Measurements from ENCODE around the gene SRMS.

Gene SRMS

DNA sequence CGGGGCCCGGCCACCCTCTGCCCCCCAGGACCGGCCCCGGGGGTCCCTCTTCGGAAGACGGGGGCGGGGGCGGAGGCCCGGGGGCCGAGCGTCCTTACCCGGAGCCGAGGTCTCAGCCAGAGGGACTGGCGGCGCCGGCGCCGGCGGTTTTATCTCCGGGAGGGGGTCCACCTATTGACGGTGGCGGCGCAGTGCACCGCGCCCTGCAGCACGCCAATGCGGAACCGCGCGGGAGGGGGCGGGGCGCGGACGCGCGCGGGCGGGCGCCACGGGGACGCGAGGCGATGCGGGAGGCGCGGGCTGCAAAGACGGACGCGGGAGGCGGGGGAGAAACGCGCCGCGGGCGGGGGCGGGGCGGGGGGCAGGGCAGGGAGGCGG, 48.6 kb downstream of the SRMS start, which contains the start of gene EEF1A2:
EEF1A2 (minus strand) TSS at position 124 of the 378 bp plus-strand sequence. CDS start 1,320 bp downstream, outside the sequence.
- DNase-seq = peak; percentile 39

DNA sequence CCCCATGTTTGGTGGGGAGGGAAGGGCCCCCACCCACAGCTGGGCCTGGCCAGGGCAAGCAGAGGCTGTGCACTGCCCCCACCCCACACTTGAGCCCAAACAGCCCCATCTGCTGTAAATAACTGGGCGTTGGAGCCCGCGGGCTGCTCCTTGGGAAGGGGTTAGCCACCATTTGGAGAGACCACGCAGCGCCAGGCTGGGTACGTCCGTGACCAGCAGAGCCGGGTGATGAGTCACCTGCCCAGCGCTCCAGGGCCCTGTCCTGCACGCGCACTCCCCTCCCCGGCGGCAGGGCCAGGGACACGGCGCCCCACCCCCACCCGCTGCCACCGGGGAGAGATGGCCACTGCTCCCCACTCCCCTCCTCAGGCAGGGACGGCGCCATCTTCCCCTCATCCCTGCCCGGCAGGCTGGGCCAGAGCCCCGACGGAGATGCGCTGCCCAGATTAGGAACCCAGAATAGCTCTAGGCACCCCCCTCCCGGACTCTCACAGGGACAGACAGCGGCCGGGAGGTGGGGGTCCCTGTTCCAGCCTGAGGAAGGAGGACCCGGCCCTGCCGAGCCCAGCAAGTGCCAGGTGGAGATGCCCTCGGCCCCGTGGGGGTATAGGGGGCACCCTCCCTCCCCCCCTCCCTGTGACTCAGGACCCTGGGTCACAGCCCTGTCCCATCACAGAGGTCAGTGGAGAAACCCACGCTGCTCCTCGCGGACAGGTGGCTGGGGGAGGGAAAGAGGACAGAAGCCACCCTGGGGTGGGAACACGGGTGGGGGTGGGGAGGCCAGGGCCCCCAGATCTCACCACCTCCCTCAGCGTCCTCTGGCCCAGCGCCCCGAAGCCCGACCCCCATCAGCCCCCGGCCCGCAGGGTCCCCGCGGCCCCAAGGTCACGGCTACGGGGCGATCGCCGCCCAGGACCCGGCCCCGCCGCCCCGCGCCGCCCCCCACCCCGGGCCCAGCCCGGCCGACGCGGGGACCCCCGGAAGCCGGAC, 49.3 kb downstream of the SRMS start:
- peak; percentile 59 for DNase-seq

DNA sequence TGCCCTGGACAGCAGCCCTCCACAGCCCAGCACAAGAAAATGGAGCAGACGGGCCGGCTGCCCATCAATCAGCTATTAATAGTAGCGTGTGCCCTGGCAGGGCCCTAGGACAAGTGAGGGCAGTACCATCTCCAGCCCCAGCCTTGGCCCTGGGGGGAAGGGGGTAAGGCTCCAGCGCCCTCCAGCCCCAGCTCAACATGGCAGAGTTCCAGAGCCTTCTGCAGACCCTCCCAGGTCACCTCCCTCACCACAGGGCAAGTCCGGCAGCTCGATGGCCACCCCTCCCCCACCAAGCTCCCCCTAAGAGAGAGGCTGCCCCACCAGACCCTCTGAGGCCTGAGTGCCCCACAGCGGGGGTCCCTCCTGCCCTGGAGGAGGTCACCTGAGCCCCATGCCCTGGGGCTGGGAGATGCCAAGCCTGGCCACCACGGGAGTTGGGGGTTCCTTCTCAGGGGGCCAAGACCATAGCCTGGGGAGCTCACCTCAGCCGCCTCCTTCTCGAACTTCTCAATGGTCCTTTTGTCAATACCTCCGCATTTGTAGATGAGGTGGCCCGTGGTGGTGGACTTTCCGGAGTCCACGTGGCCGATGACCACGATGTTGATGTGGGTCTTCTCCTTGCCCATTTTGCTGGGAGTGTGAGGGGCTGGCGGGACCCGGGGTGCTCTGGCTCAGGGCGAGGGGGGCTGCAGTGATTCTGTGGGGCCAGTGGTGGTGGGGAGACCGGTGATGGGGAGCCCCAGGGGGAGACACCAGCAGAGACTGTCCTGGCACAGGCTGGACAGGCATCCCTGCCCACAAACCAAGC, 50.2 kb downstream of the SRMS start:
- no peak for DNase-seq

DNA sequence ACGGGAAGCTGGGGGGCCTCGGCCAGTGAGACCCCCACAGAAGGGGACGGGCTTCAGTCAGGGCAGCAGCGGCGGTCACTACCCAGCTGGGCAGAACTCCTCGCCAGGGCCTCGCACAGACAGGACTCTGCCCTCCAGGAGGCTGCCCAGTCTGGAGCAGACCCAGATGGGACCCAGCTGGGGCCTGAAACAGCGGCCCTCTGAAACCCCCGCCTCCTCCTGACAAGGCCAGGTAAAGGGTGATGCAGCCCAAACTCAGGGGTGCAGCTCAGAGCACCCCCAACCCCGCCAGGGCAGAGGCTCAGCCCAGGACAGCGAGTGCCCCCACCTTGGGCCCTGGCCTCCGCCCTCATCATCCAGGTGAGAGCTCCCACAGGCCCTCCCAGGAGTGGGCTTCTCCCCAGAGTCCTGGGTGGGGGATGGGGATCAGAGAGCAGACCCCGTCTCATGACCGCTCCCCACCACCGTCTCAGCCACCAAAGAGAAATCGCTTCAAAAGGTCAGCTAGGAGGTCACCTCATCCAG, 50.9 kb downstream of the SRMS start:
- no peak for DNase-seq

DNA sequence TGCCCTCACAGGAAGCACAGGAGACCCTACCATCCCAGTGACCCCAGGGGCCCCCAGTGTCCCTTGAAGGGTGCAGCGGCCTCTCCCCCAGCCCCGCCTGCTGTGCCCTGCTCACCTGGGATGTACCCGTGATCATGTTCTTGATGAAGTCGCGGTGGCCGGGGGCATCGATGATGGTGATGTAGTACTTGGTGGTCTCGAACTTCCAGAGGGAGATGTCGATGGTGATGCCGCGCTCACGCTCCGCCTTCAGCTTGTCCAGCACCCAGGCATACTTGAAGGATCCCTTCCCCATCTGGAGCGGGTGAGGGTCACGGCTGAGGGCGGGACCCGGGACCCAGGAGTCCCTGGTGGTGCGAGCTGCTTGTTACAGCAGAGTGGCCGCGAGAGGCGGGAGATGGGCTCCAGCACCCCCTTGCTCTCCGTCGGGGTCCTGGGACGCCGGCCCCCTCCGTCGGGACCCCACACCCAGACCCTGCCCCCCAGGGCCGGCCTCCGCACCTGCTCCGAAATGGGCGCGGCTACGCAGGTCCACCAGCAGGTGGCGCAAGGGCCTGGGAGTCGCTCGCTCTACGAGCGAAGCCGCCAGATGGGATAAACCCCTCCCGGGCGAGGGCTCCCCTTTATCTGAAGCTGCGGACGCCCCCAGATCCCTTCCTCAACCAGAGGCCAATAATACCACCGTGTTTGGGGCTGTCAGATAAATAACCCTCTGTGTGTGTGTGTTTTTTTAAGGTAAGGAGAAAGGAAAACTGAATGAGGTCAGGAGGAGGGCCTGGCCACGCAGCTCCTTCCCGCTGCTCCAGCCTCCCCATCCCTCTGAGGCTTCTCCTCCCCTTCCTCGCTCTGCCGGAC, 51.6 kb downstream of the SRMS start:
- peak; percentile 72 for DNase-seq

DNA sequence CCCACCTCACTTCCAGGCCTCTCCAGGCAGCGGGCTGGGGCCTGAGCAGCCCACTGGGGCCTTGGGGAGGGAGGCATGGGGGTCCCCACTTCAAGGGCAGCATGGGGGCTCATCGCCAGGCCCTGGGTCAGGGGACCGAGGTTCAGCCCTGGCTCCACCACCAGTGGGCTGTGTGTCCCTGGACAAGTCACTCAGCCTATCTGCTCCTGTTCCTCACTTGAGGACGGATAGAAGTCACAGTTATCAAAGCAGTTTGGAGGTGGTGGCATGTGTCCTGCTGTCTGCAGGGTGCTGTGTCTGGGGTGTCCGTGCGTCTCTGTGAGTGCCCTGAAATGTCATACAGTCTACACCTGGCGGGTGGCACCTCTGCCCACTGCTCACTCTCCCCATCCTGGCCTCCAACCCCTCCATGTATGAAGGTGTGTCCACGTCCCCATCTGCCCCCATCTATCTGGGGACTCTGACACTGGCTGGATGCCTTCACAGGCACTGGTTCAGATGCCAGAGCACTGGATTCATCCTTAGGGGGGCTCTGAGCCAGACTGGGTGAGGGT, 52.3 kb downstream of the SRMS start:
- no peak for DNase-seq

DNA sequence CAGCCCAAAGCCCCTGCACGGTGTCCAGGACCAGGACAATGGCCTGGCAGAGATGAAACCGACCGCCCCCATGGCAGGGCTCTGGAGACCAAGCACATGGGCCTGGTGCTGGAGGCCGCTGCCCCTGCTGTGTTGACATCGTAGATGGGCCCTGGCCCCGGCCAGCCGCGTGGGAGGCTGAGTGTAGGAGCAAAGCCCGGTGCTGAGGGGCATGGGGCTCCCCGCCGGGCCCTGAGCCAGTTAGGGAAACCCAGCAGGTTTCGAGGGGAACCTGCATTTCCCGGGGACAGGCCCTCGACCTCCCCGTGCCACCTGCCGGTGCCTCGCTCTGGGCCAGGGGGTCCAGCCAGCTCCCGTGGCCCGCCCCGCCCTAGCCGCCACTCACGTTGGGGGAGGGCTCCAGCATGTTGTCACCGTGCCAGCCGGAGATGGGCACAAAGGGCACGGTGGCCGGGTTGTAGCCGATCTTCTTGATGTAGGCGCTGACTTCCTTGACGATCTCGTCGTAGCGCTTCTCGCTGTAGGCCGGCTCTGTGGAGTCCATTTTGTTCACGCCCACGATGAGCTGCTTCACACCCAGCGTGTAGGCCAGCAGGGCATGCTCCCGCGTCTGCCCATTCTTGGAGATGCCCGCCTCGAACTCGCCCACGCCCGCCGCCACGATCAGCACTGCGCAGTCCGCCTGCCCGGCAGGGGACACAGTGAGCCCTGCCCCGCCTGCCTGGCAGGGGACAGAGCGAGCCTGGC, 53.0 kb downstream of the SRMS start:
- DNase-seq = no peak

DNA sequence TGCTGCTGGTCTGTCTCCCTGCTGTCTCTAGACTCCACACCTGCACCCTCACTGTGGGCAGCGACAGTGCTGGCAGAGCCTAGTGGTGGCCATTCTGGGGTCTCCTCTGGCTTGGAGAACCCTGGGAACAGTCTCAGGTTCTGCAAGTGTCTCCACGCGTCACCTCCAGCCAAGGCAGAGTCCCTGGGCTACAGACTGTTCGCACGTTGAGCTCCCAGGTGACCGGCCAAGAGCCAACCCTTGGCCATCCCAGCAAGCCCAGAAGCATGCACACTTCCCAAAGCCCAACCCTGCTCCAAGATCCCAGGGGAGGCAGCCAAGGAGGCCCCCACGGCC, 53.5 kb downstream of the SRMS start:
- no peak for DNase-seq

DNA sequence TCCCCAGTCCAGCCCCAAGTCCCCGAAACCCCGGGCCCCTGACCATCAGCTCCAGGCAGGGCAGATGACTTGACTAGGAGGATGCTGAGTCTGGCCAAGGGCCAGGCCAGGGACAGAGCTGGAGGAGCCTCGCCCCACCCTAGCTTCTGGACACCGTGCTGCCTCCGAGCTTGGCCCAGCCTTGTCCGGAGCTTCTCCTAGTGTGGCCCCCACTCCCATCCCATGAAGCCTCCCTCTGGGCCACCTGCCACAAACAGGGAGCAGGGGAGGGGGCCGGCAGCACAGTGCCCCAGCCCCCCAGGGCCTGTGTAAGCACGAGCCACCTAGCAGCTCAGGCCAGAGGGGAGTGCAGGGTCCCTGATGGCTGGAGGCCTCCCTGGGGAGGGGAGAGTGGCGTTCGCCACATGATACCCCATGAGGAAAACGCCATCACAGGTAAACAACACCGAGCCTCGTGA, 54.0 kb downstream of the SRMS start:
- DNase-seq = no peak

DNA sequence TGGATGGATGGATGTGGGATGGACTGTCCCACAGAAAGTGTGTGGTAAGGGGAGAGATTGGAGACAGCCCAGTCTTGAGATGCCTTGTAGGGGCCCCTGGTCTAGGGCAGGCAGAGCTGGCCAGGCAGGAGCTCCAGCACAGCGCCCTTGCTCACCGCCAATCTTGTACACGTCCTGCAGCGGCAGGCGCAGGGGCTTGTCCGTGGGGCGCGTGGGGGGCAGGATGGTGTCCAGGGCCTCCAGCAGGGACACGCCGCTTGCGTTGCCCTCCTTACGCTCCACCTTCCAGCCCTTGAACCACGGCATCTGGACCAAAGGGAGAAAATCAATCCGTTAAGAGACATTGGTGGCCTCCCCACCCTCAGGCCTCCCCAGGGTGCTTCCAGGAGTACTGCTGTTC, 54.6 kb downstream of the SRMS start:
- DNase-seq = no peak

DNA sequence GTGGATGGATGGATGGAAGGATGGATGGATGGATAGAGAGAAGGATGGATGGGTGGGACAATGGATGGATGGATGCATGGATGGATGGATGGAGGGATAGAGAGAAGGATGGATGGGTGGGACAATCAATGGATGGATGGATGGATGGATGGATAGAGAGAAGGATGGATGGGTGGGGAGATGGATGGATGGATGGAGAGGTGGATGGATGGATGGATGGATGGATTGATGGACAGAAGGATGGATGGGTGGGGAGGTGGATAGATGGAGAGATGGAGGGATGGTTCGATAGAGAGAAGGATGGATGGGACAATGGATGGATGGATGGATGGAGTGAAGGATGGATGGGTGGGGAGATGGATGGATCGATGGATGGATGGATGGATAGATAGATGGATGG, 55.0 kb downstream of the SRMS start:
- no peak for DNase-seq

DNA sequence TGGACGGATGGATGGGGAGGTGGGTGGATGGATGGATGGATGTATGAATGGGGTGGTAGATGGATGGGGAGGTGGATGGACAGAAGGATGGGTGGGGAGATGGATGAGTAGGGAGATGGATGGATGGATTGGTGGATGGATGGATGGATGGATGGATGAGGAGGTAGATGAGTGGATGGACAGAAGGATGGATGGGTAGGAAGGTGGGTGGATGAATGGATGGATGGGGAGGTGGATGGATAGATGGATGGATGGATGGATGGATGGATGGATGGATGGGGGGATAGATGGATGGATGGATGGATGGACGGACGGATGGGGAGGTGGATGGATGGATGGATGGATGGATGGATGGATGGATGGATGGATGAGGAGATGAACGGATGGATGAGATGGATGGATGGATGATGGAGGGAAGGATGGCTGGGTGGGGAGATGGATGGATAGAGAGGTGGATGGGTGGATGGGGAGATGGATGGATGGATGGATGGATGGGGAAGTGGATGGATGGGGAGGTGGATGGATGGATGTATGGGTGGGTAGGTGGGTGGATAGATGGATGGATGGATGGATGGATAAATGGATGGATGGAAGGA, 55.8 kb downstream of the SRMS start:
- no peak for DNase-seq

DNA sequence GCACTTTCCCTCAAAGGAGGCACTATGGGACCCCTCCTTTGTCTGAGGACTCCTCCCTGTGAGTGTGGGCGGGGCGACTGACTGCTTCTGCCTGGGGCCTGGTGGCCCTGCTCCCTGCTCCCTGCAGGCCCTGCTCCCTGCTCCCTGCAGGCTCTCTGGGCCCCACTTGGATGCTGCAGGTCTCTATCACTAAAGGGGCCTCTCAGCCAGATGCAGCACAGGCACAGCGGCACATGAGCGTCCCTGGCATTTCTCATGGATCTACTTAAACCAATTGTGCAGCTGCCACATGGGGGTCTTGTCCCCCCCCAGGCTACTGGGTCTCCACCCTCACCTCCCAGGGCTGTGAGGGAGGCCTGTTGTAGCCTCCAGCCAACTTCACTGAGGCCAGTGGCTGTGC, 56.5 kb downstream of the SRMS start:
- no peak for DNase-seq
